Measurements from ENCODE around the gene ANO6. TPM values are rescaled to one million over a fixed set of nuclear protein-coding genes. Genes with fewer than 3 reads are reported as not detected.
A peak's percentile ranks its signal among the peaks of the same experiment; 100 is the strongest.
"Not testable (repeated sequence)": the region's sequence is repeated elsewhere in the genome, so short reads cannot be mapped to it uniquely, and the experiment has no call there.

ANO6 gene
- total RNA-seq, 2 experiments from 2014 or later = 29.2 to 29.8 TPM

- no peak for DNase-seq
- ChIA-PET CTCF (interaction anchor here (1.2 kb wide), 1 partner anchor 17 kb away, joined by 4 read pairs; no protein-coding TSS in a partner anchor), POLR2A (interaction anchor here (1.6 kb wide), 1 partner anchor 99 kb away, joined by 3 read pairs; no protein-coding TSS in a partner anchor)
- H3K4me1 Mint-ChIP-seq = peaks cover 41% of the 10 kb centered on the region
- H3K27me3 Mint-ChIP-seq = no peaks in the 10 kb centered on the region
- H3K9me3 Mint-ChIP-seq = peaks cover 3% of the 10 kb centered on the region
- peak overlapping the region; percentile 2 for H3K27ac Mint-ChIP-seq
- no peak overlapping the region for H3K4me3 Mint-ChIP-seq
- H3K36me3 Mint-ChIP-seq (ENCODE audit: low read depth) = peaks cover 23% of the 10 kb centered on the region
Measured at GRCh38 chr12:45234139-45234865, 18.4 kb downstream of the ANO6 start.

- H3K4me1 Mint-ChIP-seq = peaks cover 42% of the 10 kb centered on the region
- CTCF ChIA-PET = interaction anchor here (1.2 kb wide), 1 partner anchor 18 kb away, joined by 4 read pairs; no protein-coding TSS in a partner anchor
Measured at GRCh38 chr12:45235087-45236025, 19.5 kb downstream of the ANO6 start.

DNA sequence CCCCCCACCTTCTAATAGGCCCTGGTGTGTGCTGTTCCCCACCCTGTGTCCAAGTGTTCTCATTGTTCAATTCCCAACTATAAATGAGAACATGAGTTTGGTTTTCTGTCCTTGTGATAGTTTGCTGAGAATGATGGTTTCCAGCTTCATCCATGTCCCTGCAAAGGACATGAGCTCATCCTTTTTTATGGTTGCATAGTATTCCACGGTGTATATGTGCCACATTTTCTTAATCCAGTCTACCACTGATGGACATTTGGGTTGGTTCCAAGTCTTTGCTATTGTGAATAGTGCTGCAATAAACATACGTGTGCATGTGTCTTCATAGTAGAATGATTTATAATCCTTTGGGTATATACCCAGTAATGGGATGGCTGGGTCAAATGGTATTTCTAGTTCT, 20.5 kb downstream of the ANO6 start:
- Mint-ChIP-seq H3K4me1 (peaks cover 42% of the 10 kb centered on the region), H3K36me3 (ENCODE audit: low read depth) (peaks cover 24% of the 10 kb centered on the region)
- DNase-seq, H3K9me3 Mint-ChIP-seq, H3K27me3 Mint-ChIP-seq, CTCF ChIA-PET, POLR2A ChIA-PET, H3K4me3 Mint-ChIP-seq, H3K27ac Mint-ChIP-seq: not testable (repeated sequence)

More at GRCh38 chr12:45235087-45236025, 19.5 kb downstream of the ANO6 start:
- DNase-seq = no peak
- POLR2A ChIA-PET = interaction anchor here (0.9 to 1.6 kb wide), 2 partner anchors 18 to 98 kb away, joined by 3 read pairs; no protein-coding TSS in a partner anchor
- no peak overlapping the region for H3K4me3 Mint-ChIP-seq
- H3K27me3 Mint-ChIP-seq = no peaks in the 10 kb centered on the region
- H3K36me3 Mint-ChIP-seq (ENCODE audit: low read depth) = peaks cover 24% of the 10 kb centered on the region
- peak overlapping the region; percentile 2 for H3K27ac Mint-ChIP-seq
- H3K9me3 Mint-ChIP-seq = peaks cover 3% of the 10 kb centered on the region

GRCh38 chr12:45242180-45242579, 26.3 kb downstream of the ANO6 start:
- H3K36me3 Mint-ChIP-seq (ENCODE audit: low read depth) = peaks cover 20% of the 10 kb centered on the region
- no peak overlapping the region for H3K27ac Mint-ChIP-seq
- no peaks in the 10 kb centered on the region for H3K27me3 Mint-ChIP-seq
- ChIA-PET CTCF (no interaction called here), POLR2A (no interaction called here)
- DNase-seq = no peak
- H3K9me3 Mint-ChIP-seq = no peaks in the 10 kb centered on the region
- H3K4me1 Mint-ChIP-seq = peaks cover 21% of the 10 kb centered on the region
- H3K4me3 Mint-ChIP-seq = no peak overlapping the region

- ChIA-PET POLR2A (no interaction called here), CTCF (no interaction called here)
- Mint-ChIP-seq H3K4me3 (no peak overlapping the region), H3K27me3 (no peaks in the 10 kb centered on the region), H3K36me3 (ENCODE audit: low read depth) (peaks cover 18% of the 10 kb centered on the region), H3K4me1 (peaks cover 18% of the 10 kb centered on the region), H3K9me3 (no peaks in the 10 kb centered on the region), H3K27ac (no peak overlapping the region)
- no peak for DNase-seq
Measured at GRCh38 chr12:45243963-45244362, 28.1 kb downstream of the ANO6 start.

- Mint-ChIP-seq H3K4me1 (peaks cover 18% of the 10 kb centered on the region), H3K36me3 (ENCODE audit: low read depth) (peaks cover 14% of the 10 kb centered on the region), H3K27ac (no peak overlapping the region), H3K4me3 (no peak overlapping the region), H3K9me3 (no peaks in the 10 kb centered on the region), H3K27me3 (no peaks in the 10 kb centered on the region)
- no peak for DNase-seq
- ChIA-PET CTCF (interaction anchor here (1.1 kb wide), 1 partner anchor 9 kb away, joined by 3 read pairs; no protein-coding TSS in a partner anchor), POLR2A (interaction anchor here (1.4 kb wide), 1 partner anchor 26 kb away, joined by 3 read pairs; no protein-coding TSS in a partner anchor)
Measured at GRCh38 chr12:45244561-45245343, 28.9 kb downstream of the ANO6 start.

DNA sequence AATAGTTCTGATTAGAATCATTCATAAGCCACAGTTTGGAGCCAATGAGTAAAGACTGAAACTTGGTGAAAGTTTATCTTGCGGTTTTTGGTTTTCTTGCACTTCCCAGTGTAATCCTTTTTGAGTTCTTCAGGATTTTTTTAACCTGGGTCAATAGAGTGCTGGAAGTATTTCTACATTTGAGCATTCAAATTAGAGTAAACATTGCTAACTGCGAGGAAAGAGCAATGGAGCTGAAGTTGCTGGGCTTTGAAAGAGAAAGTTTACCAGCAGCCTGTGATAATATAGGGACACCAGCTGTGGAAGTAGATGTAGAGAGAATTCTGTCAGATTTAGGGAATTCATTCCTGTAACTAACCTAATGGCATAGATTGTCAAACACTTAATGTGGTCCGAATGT, 30.3 kb downstream of the ANO6 start:
- ChIA-PET POLR2A (interaction anchor here (1.4 kb wide), 1 partner anchor 27 kb away, joined by 3 read pairs; no protein-coding TSS in a partner anchor), CTCF (no interaction called here)
- no peak overlapping the region for H3K4me3 Mint-ChIP-seq
- peaks cover 17% of the 10 kb centered on the region for H3K4me1 Mint-ChIP-seq
- no peak overlapping the region for H3K27ac Mint-ChIP-seq
- DNase-seq = no peak
- no peaks in the 10 kb centered on the region for H3K9me3 Mint-ChIP-seq
- H3K36me3 Mint-ChIP-seq (ENCODE audit: low read depth) = peaks cover 14% of the 10 kb centered on the region
- H3K27me3 Mint-ChIP-seq = no peaks in the 10 kb centered on the region

GRCh38 chr12:45247589-45247988, 31.7 kb downstream of the ANO6 start:
- Mint-ChIP-seq H3K27me3 (no peaks in the 10 kb centered on the region), H3K36me3 (ENCODE audit: low read depth) (peaks cover 6% of the 10 kb centered on the region), H3K9me3 (no peaks in the 10 kb centered on the region), H3K4me3 (no peak overlapping the region), H3K4me1 (peaks cover 15% of the 10 kb centered on the region), H3K27ac (no peak overlapping the region)
- no peak for DNase-seq
- ChIA-PET CTCF (interaction anchor here (1.0 kb wide), 1 partner anchor 32 kb away, joined by 3 read pairs; the partner anchor contains the start of gene ANO6), POLR2A (no interaction called here)

DNA sequence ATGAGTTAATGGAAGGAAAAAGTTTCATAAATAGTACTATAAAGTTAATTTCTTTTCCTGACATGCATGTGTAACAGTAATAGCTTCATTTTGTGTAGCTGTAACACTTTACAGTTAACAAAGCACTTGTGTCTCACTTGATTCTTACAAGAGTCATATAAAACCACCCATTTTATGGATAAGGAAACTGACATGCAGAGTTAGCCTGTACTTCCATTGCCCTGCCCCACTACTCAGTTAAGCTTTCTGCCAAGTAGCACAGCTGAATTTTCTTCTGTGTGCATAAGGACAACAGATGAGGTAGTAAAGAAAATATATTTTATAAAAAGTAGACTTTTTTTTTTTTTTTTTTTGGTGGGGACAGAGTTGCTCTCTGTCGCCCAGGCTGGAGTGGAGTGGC, 32.2 kb downstream of the ANO6 start:
- CTCF ChIA-PET = no interaction called here
- Mint-ChIP-seq H3K27ac (no peak overlapping the region), H3K9me3 (no peaks in the 10 kb centered on the region), H3K27me3 (no peaks in the 10 kb centered on the region), H3K36me3 (ENCODE audit: low read depth) (peaks cover 6% of the 10 kb centered on the region), H3K4me3 (no peak overlapping the region), H3K4me1 (peaks cover 15% of the 10 kb centered on the region)
- DNase-seq = no peak
- POLR2A ChIA-PET = no interaction called here

DNA sequence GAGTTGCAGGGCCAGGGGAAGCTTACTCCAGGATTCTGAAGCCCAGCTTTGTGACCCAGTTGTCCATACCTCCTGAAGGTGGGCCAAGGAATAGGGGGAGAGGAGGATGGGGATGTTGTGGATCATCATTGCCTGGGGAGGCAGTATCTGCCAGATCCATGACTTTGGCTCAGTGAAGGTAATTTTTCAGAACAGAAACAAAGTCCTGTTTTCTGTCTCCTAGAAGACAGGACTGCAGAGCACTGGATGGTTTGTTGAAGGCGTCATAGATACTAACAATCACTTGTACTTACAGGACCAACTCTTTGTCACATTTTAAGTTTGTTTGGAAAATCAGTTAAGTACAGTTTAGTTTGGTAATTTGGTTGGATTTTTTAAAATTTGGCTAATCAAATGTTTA, 38.4 kb downstream of the ANO6 start:
- Mint-ChIP-seq H3K27me3 (no peaks in the 10 kb centered on the region), H3K36me3 (ENCODE audit: low read depth) (no peaks in the 10 kb centered on the region), H3K27ac (no peak overlapping the region), H3K4me3 (no peak overlapping the region), H3K9me3 (no peaks in the 10 kb centered on the region), H3K4me1 (peaks cover 9% of the 10 kb centered on the region)
- ChIA-PET CTCF (interaction anchor here (1.1 kb wide), 1 partner anchor 10 kb away, joined by 3 read pairs; no protein-coding TSS in a partner anchor), POLR2A (no interaction called here)
- DNase-seq = no peak

DNA sequence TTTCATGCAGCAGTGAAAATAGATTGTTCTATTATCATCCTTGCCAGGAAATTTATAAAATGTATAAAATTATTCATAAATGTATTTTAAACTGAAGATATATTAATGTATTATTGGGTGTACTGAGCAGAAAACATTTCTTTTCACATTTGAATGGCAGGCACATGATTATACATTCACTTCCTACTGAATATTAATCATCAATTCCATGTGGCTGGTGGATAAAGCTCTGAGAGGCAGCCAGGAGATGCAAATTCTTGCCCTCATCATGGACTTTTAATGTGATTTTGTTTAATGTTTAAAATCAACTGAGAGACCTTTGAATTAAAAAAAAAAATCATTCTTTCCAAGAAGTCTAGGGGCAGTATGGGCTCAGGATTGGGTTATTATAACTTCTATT, 40.8 kb downstream of the ANO6 start:
- ChIA-PET CTCF (no interaction called here), POLR2A (interaction anchor here (0.7 kb wide), 1 partner anchor 143 kb away, joined by 4 read pairs; no protein-coding TSS in a partner anchor)
- DNase-seq = no peak
- H3K4me3 Mint-ChIP-seq = no peak overlapping the region
- no peak overlapping the region for H3K27ac Mint-ChIP-seq
- H3K27me3 Mint-ChIP-seq = no peaks in the 10 kb centered on the region
- H3K36me3 Mint-ChIP-seq (ENCODE audit: low read depth) = no peaks in the 10 kb centered on the region
- no peaks in the 10 kb centered on the region for H3K9me3 Mint-ChIP-seq
- peaks cover 19% of the 10 kb centered on the region for H3K4me1 Mint-ChIP-seq

DNA sequence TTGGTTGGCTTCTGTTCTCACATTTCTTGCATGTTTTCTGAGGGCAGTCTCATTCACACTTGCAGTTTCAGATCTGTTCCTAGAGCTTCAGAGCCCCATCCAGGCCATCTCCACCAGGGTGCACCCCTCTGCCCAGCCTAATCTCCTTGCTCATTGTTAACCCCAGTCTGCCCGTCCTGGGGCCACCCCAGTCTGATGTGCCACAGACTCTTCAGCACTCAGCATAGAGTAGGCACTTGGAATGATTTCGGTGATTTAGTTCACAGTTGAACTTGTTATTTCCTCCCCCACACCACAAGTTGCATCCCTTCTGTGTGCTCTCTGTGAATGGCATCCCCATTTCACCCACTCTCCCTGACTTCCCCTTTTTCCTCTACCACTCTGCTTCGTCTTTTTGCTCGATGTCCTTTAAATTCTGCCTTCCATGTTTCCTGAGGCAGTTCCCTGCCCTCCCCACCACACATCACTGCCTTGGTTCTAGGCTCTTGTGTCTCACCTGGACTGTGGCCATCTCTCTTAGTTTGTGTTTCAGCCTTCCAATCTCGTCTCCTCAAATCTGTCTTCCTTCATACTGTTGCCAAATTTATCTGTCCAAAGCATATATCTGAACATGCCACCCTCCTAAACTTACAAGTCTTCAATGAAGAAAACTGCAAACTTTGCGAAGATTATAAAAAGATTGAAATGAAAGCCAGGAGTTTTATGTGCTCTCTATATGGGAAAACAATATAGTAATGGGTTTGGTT, 41.5 kb downstream of the ANO6 start:
- Mint-ChIP-seq H3K4me1 (peaks cover 19% of the 10 kb centered on the region), H3K27ac (no peak overlapping the region), H3K9me3 (no peaks in the 10 kb centered on the region), H3K27me3 (no peaks in the 10 kb centered on the region), H3K36me3 (ENCODE audit: low read depth) (no peaks in the 10 kb centered on the region), H3K4me3 (no peak overlapping the region)
- CTCF ChIA-PET = no interaction called here
- no peak for DNase-seq
- POLR2A ChIA-PET = interaction anchor here (0.7 kb wide), 1 partner anchor 142 kb away, joined by 4 read pairs; no protein-coding TSS in a partner anchor
